Type B pancreatic cell (in vitro differentiated cells): Measurements from ENCODE around the gene SMIM30. TPM values are rescaled to one million over a fixed set of nuclear protein-coding genes. Genes with fewer than 3 reads are reported as not detected.
A peak's percentile ranks its signal among the peaks of the same experiment; 100 is the strongest.

Experiments used
- DNase-seq: peaks from one replicate; pipeline ENCODE4 v3.0.0; 2021; ENCODE audit warnings: mixed read lengths; ENCODE audit not compliant: unreplicated experiment; ENCODE audit errors: extremely low spot score
- H3K27ac Mint-ChIP-seq: 2 replicates; pipeline ENCODE4 v1.8.0; 2021; ENCODE audit warnings: mild to moderate bottlenecking, mixed read lengths
- H3K27me3 Mint-ChIP-seq: 2 replicates; pipeline ENCODE4 v1.8.0; 2021; ENCODE audit warnings: mixed read lengths
- H3K36me3 Mint-ChIP-seq: 2 replicates; pipeline ENCODE4 v1.8.0; 2021; ENCODE audit warnings: mixed read lengths
- H3K4me1 Mint-ChIP-seq: one replicate; pipeline ENCODE4 v1.8.0; 2021; ENCODE audit warnings: mixed read lengths; ENCODE audit not compliant: unreplicated experiment
- H3K4me3 Mint-ChIP-seq: 2 replicates; pipeline ENCODE4 v1.8.0; 2021; ENCODE audit warnings: mild to moderate bottlenecking, mixed read lengths
- H3K9me3 Mint-ChIP-seq: 2 replicates; pipeline ENCODE4 v1.8.0; 2021; ENCODE audit warnings: mixed read lengths
- CTCF ChIP-seq: fragments of 200-600 bp; sonication (generic); conservative IDR thresholded peaks from 2 replicates; pipeline ENCODE4 v1.5.0; 2021; ENCODE audit warnings: antibody characterized with exemption, mild to moderate bottlenecking
- total RNA-seq: library from RNA; stranded (reverse); gene quantifications from 2 replicates; pipeline ENCODE4 v1.2.1, GENCODE V29; 2021; ENCODE audit warnings: low replicate concordance

SMIM30 gene
- total RNA-seq, 1 donor from 2014 or later: 43.6 TPM

DNA sequence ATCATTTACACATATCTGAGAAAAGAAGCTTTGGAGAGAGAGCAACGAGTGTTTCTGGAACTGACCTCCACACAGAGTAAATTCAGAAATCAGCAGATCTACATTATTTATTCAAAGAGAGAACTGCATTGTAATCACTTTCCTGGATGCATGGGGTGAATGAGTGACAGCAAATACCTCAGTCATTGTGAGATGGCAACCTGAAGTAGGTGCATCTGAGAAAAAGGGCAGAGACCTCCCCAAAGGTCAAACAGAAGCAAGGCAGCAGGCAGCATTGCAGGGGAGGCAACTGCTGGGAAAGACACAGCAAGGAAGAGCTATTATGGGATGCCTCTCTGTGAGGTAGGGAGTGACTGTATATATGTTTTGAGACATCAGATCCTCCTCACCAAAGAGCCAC, 26.5 kb upstream of the SMIM30 start:
- H3K4me1 Mint-ChIP-seq: peaks cover 5% of the 10 kb centered on the region
- no peak overlapping the region for H3K4me3 Mint-ChIP-seq
- H3K36me3 Mint-ChIP-seq: no peaks in the 10 kb centered on the region
- H3K27me3 Mint-ChIP-seq: no peaks in the 10 kb centered on the region
- H3K9me3 Mint-ChIP-seq: no peaks in the 10 kb centered on the region
- no peak for DNase-seq
- no peak for TF ChIP-seq CTCF
- H3K27ac Mint-ChIP-seq: peak overlapping the region; percentile 3

DNA sequence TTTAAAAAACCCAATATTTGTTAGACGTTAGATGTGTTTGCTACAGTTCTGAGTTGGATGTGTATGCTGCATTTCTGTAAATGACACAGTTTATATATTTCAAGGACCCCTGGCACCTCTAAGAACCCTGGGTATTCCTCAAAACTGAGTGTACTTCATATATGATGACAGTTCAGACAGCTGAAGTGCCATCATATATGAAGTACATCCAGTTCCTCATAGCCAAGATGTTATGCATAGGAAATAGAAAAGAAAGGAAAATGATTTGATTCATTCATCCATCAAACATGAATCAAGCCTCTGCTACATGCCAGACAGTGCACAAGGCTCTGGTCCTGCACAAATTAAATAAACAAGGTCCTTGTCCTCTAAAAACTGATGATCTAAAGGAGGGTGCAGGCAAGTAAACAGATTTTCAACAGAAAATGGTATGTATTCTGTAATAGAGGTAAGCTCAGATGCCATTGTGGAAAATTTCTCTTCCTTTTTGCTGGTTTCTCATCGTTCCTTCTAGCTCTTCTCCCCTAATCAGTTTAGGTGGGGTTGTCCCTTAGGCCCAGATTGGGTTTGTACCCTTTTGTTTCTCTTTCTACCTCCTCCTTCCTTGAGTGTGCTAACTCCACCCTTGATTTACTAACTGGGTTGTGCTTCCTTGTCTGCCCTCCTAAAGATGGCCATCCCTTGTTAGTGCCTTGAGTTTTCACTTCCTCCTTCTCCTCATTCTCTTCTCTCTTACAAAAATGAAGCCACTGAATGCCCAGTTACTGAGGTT, 25.3 kb upstream of the SMIM30 start:
- Mint-ChIP-seq H3K27me3 (no peaks in the 10 kb centered on the region), H3K27ac (no peak overlapping the region), H3K4me3 (no peak overlapping the region), H3K4me1 (peaks cover 5% of the 10 kb centered on the region), H3K9me3 (no peaks in the 10 kb centered on the region), H3K36me3 (no peaks in the 10 kb centered on the region)
- DNase-seq: no peak
- no peak for TF ChIP-seq CTCF

- H3K27ac Mint-ChIP-seq: no peak overlapping the region
- no peaks in the 10 kb centered on the region for H3K9me3 Mint-ChIP-seq
- no peak for DNase-seq
- TF ChIP-seq CTCF: no peak
- no peaks in the 10 kb centered on the region for H3K27me3 Mint-ChIP-seq
- H3K4me1 Mint-ChIP-seq: peaks cover 5% of the 10 kb centered on the region
- no peak overlapping the region for H3K4me3 Mint-ChIP-seq
- no peaks in the 10 kb centered on the region for H3K36me3 Mint-ChIP-seq
These were observed 24.2 kb upstream of the SMIM30 start for GRCh38 chr7:113142385-113143119.

DNA sequence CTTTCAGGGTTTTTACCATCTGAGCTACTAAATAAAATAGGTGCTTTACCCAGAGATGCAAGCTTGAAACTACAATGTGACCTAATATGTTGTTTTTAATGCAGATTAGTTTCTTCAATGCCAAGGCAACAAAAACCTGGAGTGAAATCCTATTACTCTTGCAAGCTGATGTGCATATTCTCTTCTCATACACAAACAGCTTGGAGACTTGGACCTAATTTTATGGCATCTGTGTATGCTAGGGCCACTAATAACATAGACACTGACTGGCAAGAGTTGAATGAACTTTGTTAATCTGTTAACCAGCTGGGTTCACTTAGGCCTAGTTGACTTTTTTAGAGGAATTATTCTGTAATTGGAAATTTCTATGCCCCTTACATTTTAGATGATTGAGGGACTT, 23.4 kb upstream of the SMIM30 start:
- H3K36me3 Mint-ChIP-seq: no peaks in the 10 kb centered on the region
- H3K4me3 Mint-ChIP-seq: no peak overlapping the region
- H3K4me1 Mint-ChIP-seq: peaks cover 5% of the 10 kb centered on the region
- DNase-seq: no peak
- no peak for TF ChIP-seq CTCF
- H3K9me3 Mint-ChIP-seq: no peaks in the 10 kb centered on the region
- H3K27me3 Mint-ChIP-seq: no peaks in the 10 kb centered on the region
- H3K27ac Mint-ChIP-seq: no peak overlapping the region

GRCh38 chr7:113140956-113141355, 22.6 kb upstream of the SMIM30 start:
- Mint-ChIP-seq H3K36me3 (no peaks in the 10 kb centered on the region), H3K27ac (no peak overlapping the region), H3K9me3 (no peaks in the 10 kb centered on the region), H3K4me1 (peaks cover 5% of the 10 kb centered on the region), H3K4me3 (no peak overlapping the region), H3K27me3 (no peaks in the 10 kb centered on the region)
- TF ChIP-seq CTCF: no peak
- DNase-seq: no peak
